ENCODE measurements around the gene ZNF593. TPM values are rescaled to one million over a fixed set of nuclear protein-coding genes. Genes with fewer than 3 reads are reported as not detected.
A peak's percentile ranks its signal among the peaks of the same experiment; 100 is the strongest.

The ZNF593 gene
- polyA plus RNA-seq (2013, experiment 1 of 2): 64.2 TPM
- 64.2 TPM for polyA plus RNA-seq (2013, experiment 2 of 2)

DNA sequence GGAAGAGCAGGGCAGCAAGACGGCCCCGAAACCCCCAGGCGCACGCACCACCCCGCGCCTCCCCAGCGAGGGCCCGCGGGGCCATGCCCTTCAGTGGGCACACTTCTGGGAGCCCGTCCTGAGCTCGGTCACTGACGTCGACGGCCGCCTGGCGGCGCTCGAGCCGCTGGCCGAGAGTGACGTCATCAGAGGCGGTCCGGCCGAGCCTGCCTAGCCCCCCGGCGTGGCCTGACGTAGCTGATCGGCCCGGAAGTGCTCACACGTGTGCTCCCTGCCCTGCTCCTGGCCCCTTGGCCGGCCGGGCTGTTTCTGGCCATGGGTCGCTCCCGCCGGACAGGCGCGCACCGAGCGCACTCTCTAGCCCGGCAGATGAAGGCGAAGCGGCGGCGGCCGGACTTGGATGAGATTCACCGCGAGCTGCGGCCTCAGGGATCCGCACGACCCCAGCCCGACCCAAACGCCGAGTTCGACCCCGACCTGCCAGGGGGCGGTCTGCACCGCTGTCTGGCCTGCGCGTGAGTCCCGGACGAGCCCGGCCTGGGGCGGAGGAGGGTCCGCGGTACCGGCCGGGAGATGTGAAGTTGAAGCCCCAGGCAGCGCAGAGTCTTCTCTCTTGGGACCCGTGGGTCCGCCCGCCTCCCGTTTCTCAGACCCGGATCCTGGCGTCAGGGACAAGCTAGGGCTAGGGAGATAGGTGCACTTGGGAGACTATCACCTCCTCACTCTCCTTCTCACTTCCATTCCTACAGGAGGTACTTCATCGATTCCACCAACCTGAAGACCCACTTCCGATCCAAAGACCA is at the start of gene ZNF593:
ZNF593 (plus strand) TSS at position 240 of the 803 bp plus-strand sequence; CDS start at position 316, 76 bp downstream.
- Histone ChIP-seq H3K18ac (ENCODE audit: low read length) (peak within 1 kb of the TSS; percentile 31), H3K36me3 (ENCODE audit: control insufficient read depth, insufficient read depth, low read length) (no peaks in the 10 kb centered on the region), H3K4me3 (ENCODE audit: low read length) (peak within 1 kb of the TSS; percentile 88), H3K56ac (ENCODE audit: low read length) (peak within 1 kb of the TSS; percentile 96), H4K5ac (ENCODE audit: low read length) (no peak within 1 kb of the TSS), H2AK5ac (ENCODE audit: low read length) (peak within 1 kb of the TSS; percentile 50), H2BK5ac (ENCODE audit: low read length) (no peak within 1 kb of the TSS), H3K4ac (ENCODE audit: low read depth, low read length) (peak within 1 kb of the TSS; percentile 39), H3K79me2 (ENCODE audit: control insufficient read depth, insufficient read depth, low read length) (peaks cover 8% of the 10 kb centered on the region), H3K4me1 (ENCODE audit: control insufficient read depth, low read depth, low read length) (peaks cover 14% of the 10 kb centered on the region), H2BK120ac (ENCODE audit: low read depth, low read length) (no peak within 1 kb of the TSS), H3K79me1 (ENCODE audit: low read length) (peaks cover 14% of the 10 kb centered on the region), H3K9ac (ENCODE audit: low read length) (peak within 1 kb of the TSS; percentile 77), H3K27ac (ENCODE audit: low read depth, low read length) (no peak within 1 kb of the TSS), H3K23ac (ENCODE audit: low read length) (peak within 1 kb of the TSS; percentile 83), H3K27me3 (ENCODE audit: insufficient read depth, low read length, poor library complexity) (no peaks in the 10 kb centered on the region), H3K4me2 (ENCODE audit: low read length) (peak within 1 kb of the TSS; percentile 78), H4K8ac (ENCODE audit: low read depth, low read length) (no peak within 1 kb of the TSS), H2BK15ac (replicated peaks; ENCODE audit: low read depth) (no peak within 1 kb of the TSS)
- peak; percentile 93 for DNase-seq
- WGBS (ENCODE audit: extremely low coverage, insufficient coverage, low lambda C conversion rate): no CpG with 5 or more reads among the region's 76 CpGs

DNA sequence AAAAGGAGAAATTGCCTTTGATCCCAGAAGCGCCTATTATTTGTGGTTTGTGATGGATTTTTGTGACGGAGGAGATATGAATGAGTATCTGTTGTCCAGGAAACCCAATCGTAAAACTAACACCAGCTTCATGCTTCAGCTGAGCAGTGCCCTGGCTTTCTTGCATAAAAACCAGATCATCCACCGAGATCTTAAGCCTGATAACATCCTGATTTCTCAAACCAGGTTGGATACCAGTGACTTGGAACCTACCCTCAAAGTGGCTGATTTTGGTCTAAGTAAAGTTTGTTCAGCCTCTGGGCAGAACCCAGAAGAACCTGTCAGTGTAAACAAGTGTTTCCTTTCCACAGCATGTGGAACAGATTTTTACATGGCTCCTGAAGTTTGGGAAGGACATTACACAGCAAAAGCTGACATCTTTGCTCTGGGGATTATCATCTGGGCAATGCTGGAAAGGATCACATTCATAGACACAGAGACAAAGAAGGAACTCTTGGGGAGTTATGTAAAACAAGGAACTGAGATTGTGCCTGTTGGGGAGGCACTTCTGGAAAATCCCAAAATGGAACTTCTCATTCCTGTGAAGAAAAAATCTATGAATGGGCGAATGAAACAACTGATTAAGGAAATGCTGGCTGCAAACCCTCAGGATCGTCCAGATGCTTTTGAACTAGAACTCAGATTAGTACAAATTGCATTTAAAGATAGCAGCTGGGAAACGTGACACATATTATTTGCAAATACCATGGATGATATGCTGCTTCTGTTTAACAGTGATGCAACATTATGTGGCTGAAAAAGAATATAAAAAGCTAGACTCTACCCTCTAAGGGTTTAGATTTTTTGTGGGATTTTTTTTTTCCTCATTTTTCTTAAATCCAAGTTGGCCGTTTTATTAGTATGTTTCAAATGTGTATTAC is 47.6 kb upstream of the ZNF593 start:
- DNase-seq: no peak
- Histone ChIP-seq H3K56ac (ENCODE audit: low read length) (no peak overlapping the region), H3K79me1 (ENCODE audit: low read length) (no peaks in the 10 kb centered on the region), H3K27ac (ENCODE audit: low read depth, low read length) (no peak overlapping the region), H3K27me3 (ENCODE audit: insufficient read depth, low read length, poor library complexity) (no peaks in the 10 kb centered on the region), H2BK15ac (replicated peaks; ENCODE audit: low read depth) (no peak overlapping the region), H3K18ac (ENCODE audit: low read length) (no peak overlapping the region), H3K9ac (ENCODE audit: low read length) (no peak overlapping the region), H3K4ac (ENCODE audit: low read depth, low read length) (no peak overlapping the region), H3K4me2 (ENCODE audit: low read length) (no peak overlapping the region), H4K5ac (ENCODE audit: low read length) (no peak overlapping the region), H3K23ac (ENCODE audit: low read length) (no peak overlapping the region), H2AK5ac (ENCODE audit: low read length) (no peak overlapping the region), H2BK5ac (ENCODE audit: low read length) (no peak overlapping the region), H2BK120ac (ENCODE audit: low read depth, low read length) (no peak overlapping the region), H3K79me2 (ENCODE audit: control insufficient read depth, insufficient read depth, low read length) (no peaks in the 10 kb centered on the region), H4K8ac (ENCODE audit: low read depth, low read length) (no peak overlapping the region), H3K4me3 (ENCODE audit: low read length) (no peak overlapping the region), H3K4me1 (ENCODE audit: control insufficient read depth, low read depth, low read length) (no peaks in the 10 kb centered on the region), H3K36me3 (ENCODE audit: control insufficient read depth, insufficient read depth, low read length) (no peaks in the 10 kb centered on the region)
- 100% methylated on average over 1 of the region's 8 CpGs for WGBS (ENCODE audit: extremely low coverage, insufficient coverage, low lambda C conversion rate)

- Histone ChIP-seq H3K9ac (ENCODE audit: low read length) (no peak overlapping the region), H2BK15ac (replicated peaks; ENCODE audit: low read depth) (no peak overlapping the region), H3K79me1 (ENCODE audit: low read length) (no peaks in the 10 kb centered on the region), H4K8ac (ENCODE audit: low read depth, low read length) (no peak overlapping the region), H2BK120ac (ENCODE audit: low read depth, low read length) (no peak overlapping the region), H2AK5ac (ENCODE audit: low read length) (no peak overlapping the region), H4K5ac (ENCODE audit: low read length) (no peak overlapping the region), H3K18ac (ENCODE audit: low read length) (no peak overlapping the region), H3K4me2 (ENCODE audit: low read length) (no peak overlapping the region), H3K36me3 (ENCODE audit: control insufficient read depth, insufficient read depth, low read length) (no peaks in the 10 kb centered on the region), H3K23ac (ENCODE audit: low read length) (no peak overlapping the region), H3K4ac (ENCODE audit: low read depth, low read length) (no peak overlapping the region), H3K4me1 (ENCODE audit: control insufficient read depth, low read depth, low read length) (no peaks in the 10 kb centered on the region), H3K79me2 (ENCODE audit: control insufficient read depth, insufficient read depth, low read length) (no peaks in the 10 kb centered on the region), H3K4me3 (ENCODE audit: low read length) (no peak overlapping the region), H2BK5ac (ENCODE audit: low read length) (no peak overlapping the region), H3K56ac (ENCODE audit: low read length) (no peak overlapping the region), H3K27me3 (ENCODE audit: insufficient read depth, low read length, poor library complexity) (no peaks in the 10 kb centered on the region), H3K27ac (ENCODE audit: low read depth, low read length) (no peak overlapping the region)
- no CpG with 5 or more reads among the region's 7 CpGs for WGBS (ENCODE audit: extremely low coverage, insufficient coverage, low lambda C conversion rate)
- no peak for DNase-seq
These were observed 46.4 kb upstream of the ZNF593 start for GRCh38 chr1:26122988-26123973.

DNA sequence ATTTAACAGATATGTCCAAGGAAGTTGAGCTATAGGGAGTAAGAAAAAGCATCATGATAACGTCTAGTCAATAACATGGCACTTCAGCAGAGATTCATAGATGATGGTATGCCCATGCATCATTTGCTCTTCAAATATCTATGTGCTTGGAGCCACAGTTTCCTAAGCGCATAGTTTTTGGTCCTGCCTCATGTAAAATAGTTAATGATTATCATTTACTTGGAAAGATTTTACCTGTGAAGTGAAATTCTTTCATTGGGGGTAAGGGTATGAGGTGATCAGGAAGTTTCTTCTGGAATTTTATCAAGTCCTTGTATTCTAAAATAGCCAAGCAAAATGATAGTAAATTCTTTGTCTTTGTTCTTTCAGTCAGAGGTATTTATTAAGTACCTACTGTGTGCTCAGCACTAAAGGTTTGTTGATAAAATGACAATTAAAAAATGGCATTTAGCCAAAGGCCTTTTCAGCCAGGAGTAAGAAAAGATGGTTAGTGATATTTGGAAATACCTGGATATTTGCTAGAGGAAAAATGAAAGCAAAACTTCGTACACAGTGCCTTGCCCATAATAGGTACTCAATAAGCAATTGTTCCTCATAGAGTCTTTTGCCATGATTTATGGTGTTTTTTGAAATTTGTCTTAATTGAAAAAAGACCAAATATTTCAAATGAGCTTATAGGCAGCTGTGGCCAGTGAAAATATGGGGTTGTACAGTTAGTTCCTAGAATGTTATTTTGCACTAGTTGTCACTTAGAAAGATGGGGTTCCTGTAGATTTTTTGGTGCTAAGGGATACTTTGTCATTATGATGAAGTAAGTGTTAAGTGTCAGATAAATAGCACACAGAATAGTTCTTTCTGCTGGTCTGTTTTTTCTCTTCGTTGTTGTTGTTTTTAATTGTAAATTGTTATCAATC is 45.0 kb upstream of the ZNF593 start:
- no peaks in the 10 kb centered on the region for H3K79me1 ChIP-seq (ENCODE audit: low read length)
- no peak overlapping the region for H4K8ac ChIP-seq (ENCODE audit: low read depth, low read length)
- H2BK120ac ChIP-seq (ENCODE audit: low read depth, low read length): no peak overlapping the region
- no peak overlapping the region for H4K5ac ChIP-seq (ENCODE audit: low read length)
- H3K27ac ChIP-seq (ENCODE audit: low read depth, low read length): no peak overlapping the region
- H3K4me1 ChIP-seq (ENCODE audit: control insufficient read depth, low read depth, low read length): no peaks in the 10 kb centered on the region
- no peak overlapping the region for H3K23ac ChIP-seq (ENCODE audit: low read length)
- no peak for DNase-seq
- no peak overlapping the region for H2BK5ac ChIP-seq (ENCODE audit: low read length)
- H3K56ac ChIP-seq (ENCODE audit: low read length): no peak overlapping the region
- H3K18ac ChIP-seq (ENCODE audit: low read length): no peak overlapping the region
- H3K9ac ChIP-seq (ENCODE audit: low read length): no peak overlapping the region
- H3K79me2 ChIP-seq (ENCODE audit: control insufficient read depth, insufficient read depth, low read length): no peaks in the 10 kb centered on the region
- H3K4me3 ChIP-seq (ENCODE audit: low read length): no peak overlapping the region
- no peak overlapping the region for H2AK5ac ChIP-seq (ENCODE audit: low read length)
- H3K36me3 ChIP-seq (ENCODE audit: control insufficient read depth, insufficient read depth, low read length): no peaks in the 10 kb centered on the region
- H3K27me3 ChIP-seq (ENCODE audit: insufficient read depth, low read length, poor library complexity): no peaks in the 10 kb centered on the region
- no peak overlapping the region for H3K4ac ChIP-seq (ENCODE audit: low read depth, low read length)
- no CpG with 5 or more reads among the region's 4 CpGs for WGBS (ENCODE audit: extremely low coverage, insufficient coverage, low lambda C conversion rate)
- no peak overlapping the region for H2BK15ac ChIP-seq (replicated peaks; ENCODE audit: low read depth)
- H3K4me2 ChIP-seq (ENCODE audit: low read length): no peak overlapping the region

- H3K79me1 ChIP-seq (ENCODE audit: low read length): no peaks in the 10 kb centered on the region
- no peak overlapping the region for H3K27ac ChIP-seq (ENCODE audit: low read depth, low read length)
- H3K27me3 ChIP-seq (ENCODE audit: insufficient read depth, low read length, poor library complexity): no peaks in the 10 kb centered on the region
- no peaks in the 10 kb centered on the region for H3K36me3 ChIP-seq (ENCODE audit: control insufficient read depth, insufficient read depth, low read length)
- H3K9ac ChIP-seq (ENCODE audit: low read length): no peak overlapping the region
- no peak overlapping the region for H2AK5ac ChIP-seq (ENCODE audit: low read length)
- no peaks in the 10 kb centered on the region for H3K4me1 ChIP-seq (ENCODE audit: control insufficient read depth, low read depth, low read length)
- no peak overlapping the region for H2BK5ac ChIP-seq (ENCODE audit: low read length)
- no peak overlapping the region for H2BK120ac ChIP-seq (ENCODE audit: low read depth, low read length)
- no peak for DNase-seq
- no peak overlapping the region for H3K4ac ChIP-seq (ENCODE audit: low read depth, low read length)
- no peak overlapping the region for H3K56ac ChIP-seq (ENCODE audit: low read length)
- H4K5ac ChIP-seq (ENCODE audit: low read length): no peak overlapping the region
- no peak overlapping the region for H3K18ac ChIP-seq (ENCODE audit: low read length)
- H3K4me3 ChIP-seq (ENCODE audit: low read length): no peak overlapping the region
- no peak overlapping the region for H3K4me2 ChIP-seq (ENCODE audit: low read length)
- H3K79me2 ChIP-seq (ENCODE audit: control insufficient read depth, insufficient read depth, low read length): no peaks in the 10 kb centered on the region
- H2BK15ac ChIP-seq (replicated peaks; ENCODE audit: low read depth): no peak overlapping the region
- H3K23ac ChIP-seq (ENCODE audit: low read length): no peak overlapping the region
- H4K8ac ChIP-seq (ENCODE audit: low read depth, low read length): no peak overlapping the region
These were observed 44.3 kb upstream of the ZNF593 start for GRCh38 chr1:26125382-26125781.

All from mesendoderm (in vitro differentiated cells).